ENCODE measurements around the gene YTHDC2.

Gene YTHDC2

DNA sequence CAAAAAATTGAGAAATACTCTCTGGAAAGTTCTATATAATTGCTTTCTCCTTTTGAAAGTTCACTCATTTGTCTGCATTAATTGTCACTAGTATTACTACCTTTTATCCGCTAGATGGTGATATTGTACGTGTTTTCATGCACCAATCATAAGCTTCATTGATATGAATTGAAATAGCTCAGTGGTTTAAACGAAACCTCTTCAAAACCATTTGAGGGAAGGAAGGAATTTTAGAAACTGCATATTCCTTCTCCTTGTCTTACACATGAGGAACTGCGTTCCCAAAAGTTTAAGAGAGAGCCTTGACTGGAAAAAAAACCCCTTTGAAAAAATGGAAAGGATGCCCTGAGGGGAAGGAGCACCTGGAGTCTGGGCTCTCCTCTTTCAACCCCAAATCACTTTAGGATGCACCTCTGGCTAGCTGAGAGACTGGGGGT lies 98.6 kb downstream of the YTHDC2 start:
- Histone ChIP-seq H3K27me3 (ENCODE audit: insufficient read depth, low read length) (no peaks in the 10 kb centered on the region), H3K18ac (ENCODE audit: low read length) (no peak overlapping the region), H2BK5ac (ENCODE audit: low read depth, low read length, poor library complexity) (no peak overlapping the region), H3K4me1 (ENCODE audit: control insufficient read depth in 1 of 2, insufficient read depth in 2 of 2, low read length in 2 of 2) (no peaks in the 10 kb centered on the region), H3K79me1 (ENCODE audit: low read length) (no peaks in the 10 kb centered on the region), H3K9me3 (ENCODE audit: insufficient read depth, low read depth, low read length) (no peaks in the 10 kb centered on the region), H3K14ac (ENCODE audit: low read length) (no peak overlapping the region), H3K27ac (ENCODE audit: low read depth, low read length) (no peak overlapping the region), H2AK5ac (ENCODE audit: low read length) (no peak overlapping the region), H3K36me3 (ENCODE audit: control insufficient read depth in 1 of 2, insufficient read depth in 2 of 2, low read length in 2 of 2) (no peaks in the 10 kb centered on the region), H3K23ac (ENCODE audit: low read length) (no peak overlapping the region), H2BK120ac (ENCODE audit: insufficient read depth, low read length, poor library complexity) (no peak overlapping the region), H4K12ac (ENCODE audit: low read depth, low read length) (no peak overlapping the region), H3K9ac (ENCODE audit: low read length) (no peak overlapping the region), H4K8ac (ENCODE audit: low read depth, low read length) (no peak overlapping the region), H3K79me2 (ENCODE audit: control insufficient read depth, insufficient read depth, low read length, poor library complexity) (no peaks in the 10 kb centered on the region), H2AFZ (ENCODE audit: insufficient read depth, low read length, poor library complexity) (no peak overlapping the region), H3K4me2 (ENCODE audit: low read length) (no peak overlapping the region), H3K4ac (ENCODE audit: low read depth, low read length) (no peak overlapping the region), H2BK12ac (ENCODE audit: low read length) (no peak overlapping the region), H4K91ac (ENCODE audit: low read depth, low read length) (no peak overlapping the region), H3K4me3 (ENCODE audit: low read depth, low read length) (no peak overlapping the region)
- WGBS (ENCODE audit: extremely low coverage, insufficient coverage, insufficient read length): no CpG with 5 or more reads among the region's 4 CpGs
- DNase-seq: peak in 1 of 2 donors; percentile 58

DNA sequence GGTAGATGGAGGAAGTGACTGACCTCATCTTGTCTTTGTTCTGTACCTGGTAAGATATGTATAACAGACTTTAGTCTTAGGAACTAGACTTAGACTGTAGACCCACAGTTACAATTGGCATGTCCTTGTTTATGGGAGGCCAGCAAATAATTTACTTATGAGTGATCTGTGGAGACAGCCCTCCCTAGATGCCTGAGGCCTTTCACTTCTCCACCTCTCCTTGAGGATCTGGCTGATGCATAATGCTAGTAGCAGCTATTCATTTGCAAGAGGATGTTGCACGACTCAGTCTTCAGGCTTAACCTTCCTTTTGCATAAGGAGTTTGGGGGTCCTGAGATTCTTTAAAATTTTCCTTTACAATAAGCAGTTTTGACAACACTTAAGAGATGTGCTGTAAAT lies 100.7 kb downstream of the YTHDC2 start:
- no peaks in the 10 kb centered on the region for H3K36me3 ChIP-seq (ENCODE audit: control insufficient read depth in 1 of 2, insufficient read depth in 2 of 2, low read length in 2 of 2)
- no peak overlapping the region for H2BK12ac ChIP-seq (ENCODE audit: low read length)
- no peak overlapping the region for H2BK120ac ChIP-seq (ENCODE audit: insufficient read depth, low read length, poor library complexity)
- no peaks in the 10 kb centered on the region for H3K79me2 ChIP-seq (ENCODE audit: control insufficient read depth, insufficient read depth, low read length, poor library complexity)
- H3K14ac ChIP-seq (ENCODE audit: low read length): no peak overlapping the region
- no peak overlapping the region for H3K4me3 ChIP-seq (ENCODE audit: low read depth, low read length)
- H3K27me3 ChIP-seq (ENCODE audit: insufficient read depth, low read length): no peaks in the 10 kb centered on the region
- no peak overlapping the region for H3K18ac ChIP-seq (ENCODE audit: low read length)
- H2AFZ ChIP-seq (ENCODE audit: insufficient read depth, low read length, poor library complexity): no peak overlapping the region
- H3K4ac ChIP-seq (ENCODE audit: low read depth, low read length): no peak overlapping the region
- H3K23ac ChIP-seq (ENCODE audit: low read length): no peak overlapping the region
- DNase-seq: no peak
- H3K4me2 ChIP-seq (ENCODE audit: low read length): no peak overlapping the region
- no peak overlapping the region for H4K91ac ChIP-seq (ENCODE audit: low read depth, low read length)
- H3K4me1 ChIP-seq (ENCODE audit: control insufficient read depth in 1 of 2, insufficient read depth in 2 of 2, low read length in 2 of 2): no peaks in the 10 kb centered on the region
- H2BK5ac ChIP-seq (ENCODE audit: low read depth, low read length, poor library complexity): no peak overlapping the region
- no peaks in the 10 kb centered on the region for H3K79me1 ChIP-seq (ENCODE audit: low read length)
- H4K12ac ChIP-seq (ENCODE audit: low read depth, low read length): no peak overlapping the region
- H2AK5ac ChIP-seq (ENCODE audit: low read length): no peak overlapping the region
- WGBS (ENCODE audit: extremely low coverage, insufficient coverage, insufficient read length): no CpG with 5 or more reads among the region's 1 CpG
- no peak overlapping the region for H3K9ac ChIP-seq (ENCODE audit: low read length)
- H3K27ac ChIP-seq (ENCODE audit: low read depth, low read length): no peak overlapping the region
- H3K9me3 ChIP-seq (ENCODE audit: insufficient read depth, low read depth, low read length): no peaks in the 10 kb centered on the region
- no peak overlapping the region for H4K8ac ChIP-seq (ENCODE audit: low read depth, low read length)

DNA sequence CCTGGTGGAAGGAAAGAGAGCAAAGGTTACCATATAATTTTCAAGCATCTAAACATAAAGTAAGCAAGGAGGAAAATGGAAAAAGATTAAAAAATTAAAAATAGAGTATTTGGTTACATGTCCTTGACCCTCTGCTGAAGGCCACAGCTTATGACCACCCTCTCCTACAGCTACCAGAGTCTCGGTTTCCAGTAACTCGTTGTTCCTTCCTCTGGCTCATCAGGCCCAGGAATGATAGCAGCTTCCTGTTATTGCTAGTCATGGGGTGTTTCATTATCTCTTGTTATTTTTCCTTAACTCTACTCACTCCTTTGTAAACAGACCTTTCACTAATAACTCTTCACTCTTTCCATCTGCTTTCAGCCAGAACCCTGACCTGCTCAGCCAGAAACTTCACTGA lies 102.2 kb downstream of the YTHDC2 start:
- Histone ChIP-seq H2BK120ac (ENCODE audit: insufficient read depth, low read length, poor library complexity) (no peak overlapping the region), H3K79me2 (ENCODE audit: control insufficient read depth, insufficient read depth, low read length, poor library complexity) (no peaks in the 10 kb centered on the region)
- WGBS (ENCODE audit: extremely low coverage, insufficient coverage, insufficient read length): no CpG with 5 or more reads among the region's 2 CpGs

DNA sequence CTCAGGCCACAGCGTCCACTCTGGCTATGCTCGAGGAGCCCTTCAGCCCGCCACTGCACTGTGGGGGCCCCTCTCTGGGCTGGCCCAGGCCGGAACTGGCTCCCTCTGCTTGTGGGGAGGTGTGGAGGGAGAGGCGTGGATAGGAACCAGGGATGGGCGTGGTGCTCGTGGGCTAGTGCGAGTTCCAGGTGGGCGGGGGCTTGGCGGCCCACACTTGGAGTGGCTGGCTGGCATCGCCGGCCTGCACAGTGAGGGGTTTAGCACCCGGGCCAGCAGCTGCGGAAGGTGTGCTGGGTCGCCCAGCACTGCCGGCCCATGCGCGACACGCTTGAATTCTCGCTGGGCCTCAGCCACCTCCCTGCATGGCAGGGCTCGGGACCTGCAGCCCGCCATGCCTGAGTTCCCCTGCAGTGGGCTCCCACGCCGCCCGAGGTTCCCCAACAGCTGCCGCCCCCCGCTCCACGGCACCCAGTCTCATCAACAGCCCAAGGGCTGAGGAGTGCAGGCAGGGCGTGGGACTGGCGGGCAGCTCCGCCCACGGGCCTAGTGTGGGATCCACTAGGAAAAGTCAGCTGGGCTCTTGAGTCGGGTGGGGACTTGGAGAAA lies 103.8 kb downstream of the YTHDC2 start:
- Histone ChIP-seq H3K4ac (ENCODE audit: low read depth, low read length) (no peak overlapping the region), H3K27me3 (ENCODE audit: insufficient read depth, low read length) (no peaks in the 10 kb centered on the region), H4K8ac (ENCODE audit: low read depth, low read length) (no peak overlapping the region), H3K36me3 (ENCODE audit: control insufficient read depth in 1 of 2, insufficient read depth in 2 of 2, low read length in 2 of 2) (no peaks in the 10 kb centered on the region), H4K91ac (ENCODE audit: low read depth, low read length) (no peak overlapping the region), H2AK5ac (ENCODE audit: low read length) (no peak overlapping the region), H4K12ac (ENCODE audit: low read depth, low read length) (no peak overlapping the region), H3K4me2 (ENCODE audit: low read length) (no peak overlapping the region), H3K4me3 (ENCODE audit: low read depth, low read length) (no peak overlapping the region), H3K14ac (ENCODE audit: low read length) (no peak overlapping the region), H2BK5ac (ENCODE audit: low read depth, low read length, poor library complexity) (no peak overlapping the region), H3K23ac (ENCODE audit: low read length) (no peak overlapping the region), H3K79me2 (ENCODE audit: control insufficient read depth, insufficient read depth, low read length, poor library complexity) (no peaks in the 10 kb centered on the region), H3K18ac (ENCODE audit: low read length) (no peak overlapping the region), H3K9ac (ENCODE audit: low read length) (no peak overlapping the region), H2BK12ac (ENCODE audit: low read length) (no peak overlapping the region), H3K27ac (ENCODE audit: low read depth, low read length) (no peak overlapping the region), H3K9me3 (ENCODE audit: insufficient read depth, low read depth, low read length) (no peaks in the 10 kb centered on the region), H3K4me1 (ENCODE audit: control insufficient read depth in 1 of 2, insufficient read depth in 2 of 2, low read length in 2 of 2) (no peaks in the 10 kb centered on the region), H2BK120ac (ENCODE audit: insufficient read depth, low read length, poor library complexity) (no peak overlapping the region), H2AFZ (ENCODE audit: insufficient read depth, low read length, poor library complexity) (no peak overlapping the region), H3K79me1 (ENCODE audit: low read length) (no peaks in the 10 kb centered on the region)
- DNase-seq: no peak
- WGBS (ENCODE audit: extremely low coverage, insufficient coverage, insufficient read length): no CpG with 5 or more reads among the region's 33 CpGs

More for the DNA sequence above, 102.2 kb downstream of the YTHDC2 start:
- Histone ChIP-seq H2BK12ac (ENCODE audit: low read length) (no peak overlapping the region), H3K4me1 (ENCODE audit: control insufficient read depth in 1 of 2, insufficient read depth in 2 of 2, low read length in 2 of 2) (no peaks in the 10 kb centered on the region), H3K4me2 (ENCODE audit: low read length) (no peak overlapping the region), H2AFZ (ENCODE audit: insufficient read depth, low read length, poor library complexity) (no peak overlapping the region), H3K79me1 (ENCODE audit: low read length) (no peaks in the 10 kb centered on the region), H4K8ac (ENCODE audit: low read depth, low read length) (no peak overlapping the region), H3K4ac (ENCODE audit: low read depth, low read length) (no peak overlapping the region), H3K27ac (ENCODE audit: low read depth, low read length) (no peak overlapping the region), H3K4me3 (ENCODE audit: low read depth, low read length) (no peak overlapping the region), H3K23ac (ENCODE audit: low read length) (no peak overlapping the region), H2BK5ac (ENCODE audit: low read depth, low read length, poor library complexity) (no peak overlapping the region), H3K9me3 (ENCODE audit: insufficient read depth, low read depth, low read length) (no peaks in the 10 kb centered on the region), H3K36me3 (ENCODE audit: control insufficient read depth in 1 of 2, insufficient read depth in 2 of 2, low read length in 2 of 2) (no peaks in the 10 kb centered on the region), H3K14ac (ENCODE audit: low read length) (no peak overlapping the region), H3K9ac (ENCODE audit: low read length) (no peak overlapping the region), H3K27me3 (ENCODE audit: insufficient read depth, low read length) (no peaks in the 10 kb centered on the region), H4K12ac (ENCODE audit: low read depth, low read length) (no peak overlapping the region), H4K91ac (ENCODE audit: low read depth, low read length) (no peak overlapping the region), H2AK5ac (ENCODE audit: low read length) (no peak overlapping the region), H3K18ac (ENCODE audit: low read length) (no peak overlapping the region)
- DNase-seq: no peak

Measured in trophoblast cell (in vitro differentiated cells and primary cell).